Esophagus muscularis mucosa (tissue), 3 donors: Measurements from ENCODE around the gene ABO.

Experiments used
- CTCF ChIP-seq, 3 experiments: fragments of 200-600 bp in 2 of 3; fragments of 450-650 bp in 1 of 3; sonication (generic) in 2 of 3; IDR thresholded peaks; one replicate each; pipeline ENCODE4 v1.5.1; 2017 to 2019; ENCODE audit warnings: antibody characterized with exemption in 3 of 3, mild to moderate bottlenecking in 2 of 3, moderate library complexity in 1 of 3
- POLR2A ChIP-seq: fragments of 450-650 bp; IDR thresholded peaks from one replicate; pipeline ENCODE4 v1.6.1; 2017; ENCODE audit warnings: antibody characterized with exemption, moderate library complexity, mild to moderate bottlenecking, low read depth

DNA sequence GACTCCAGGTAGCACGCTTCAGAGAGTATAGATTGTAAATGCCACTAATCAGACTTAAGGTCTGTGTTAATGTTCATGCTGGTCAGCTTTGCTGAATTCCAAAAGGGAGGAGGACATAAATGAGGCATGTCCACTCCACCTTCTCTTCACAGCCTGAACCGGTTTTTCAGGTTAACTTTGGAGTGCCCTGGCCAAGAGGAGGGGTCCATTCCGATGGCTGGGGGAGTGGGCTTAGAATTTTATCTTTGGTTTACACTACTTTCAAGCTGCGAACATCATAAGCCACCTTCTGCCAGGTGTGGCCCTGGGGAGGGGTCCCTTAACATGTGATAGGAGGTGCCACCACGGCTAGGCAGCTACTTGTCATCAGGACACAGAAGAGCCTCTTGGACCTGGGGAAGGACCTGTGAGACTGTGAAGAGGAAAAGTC is 24.2 kb downstream of the ABO start:
- TF ChIP-seq CTCF (IDR thresholded peaks at IDR 0.05) (no peak), POLR2A (no peak)
